Mesenchymal stem cell (in vitro differentiated cells and primary cell): ENCODE measurements around the gene ACACA.

ENCODE experiments used
- DNase-seq: peaks from one replicate; pipeline ENCODE4 v3.0.0-alpha.2; 2013
- H2AFZ ChIP-seq: one replicate; pipeline ENCODE4 v1.6.1; 2013; ENCODE audit warnings: low read depth, mild to moderate bottlenecking, control low read depth, inconsistent platforms, low read length, moderate library complexity
- H2AK5ac ChIP-seq: 2 replicates; pipeline ENCODE4 v1.6.1; 2013; ENCODE audit warnings: low read length, moderate library complexity, mild to moderate bottlenecking, inconsistent platforms; ENCODE audit not compliant: severe bottlenecking
- H2BK120ac ChIP-seq: one replicate; pipeline ENCODE4 v1.6.1; 2013; ENCODE audit warnings: low read depth, mild to moderate bottlenecking, inconsistent platforms, low read length, moderate library complexity
- H2BK12ac ChIP-seq, 2 experiments: one replicate each; pipeline ENCODE4 v1.6.1; 2013; ENCODE audit warnings: inconsistent platforms in 2 of 2, low read length in 2 of 2, mild to moderate bottlenecking in 2 of 2, moderate library complexity in 2 of 2, control low read depth in 1 of 2
- H2BK15ac ChIP-seq: one replicate; pipeline ENCODE4 v1.6.1; 2013; ENCODE audit warnings: mild to moderate bottlenecking, low read depth, inconsistent platforms; ENCODE audit not compliant: poor library complexity, severe bottlenecking
- H2BK5ac ChIP-seq: 2 replicates; pipeline ENCODE4 v1.6.1; 2013; ENCODE audit warnings: low read depth, mild to moderate bottlenecking, low read length, control low read depth, inconsistent platforms; ENCODE audit not compliant: poor library complexity, severe bottlenecking
- H3K14ac ChIP-seq, 2 experiments: one replicate each; pipeline ENCODE4 v1.6.1; 2013; ENCODE audit warnings: inconsistent platforms in 2 of 2, low read length in 2 of 2, control low read depth in 1 of 2, mild to moderate bottlenecking in 1 of 2, moderate library complexity in 1 of 2
- H3K18ac ChIP-seq, 2 experiments: one replicate each; pipeline ENCODE4 v1.6.1; 2013; ENCODE audit warnings: inconsistent platforms in 2 of 2, low read length in 2 of 2, control low read depth in 1 of 2, low read depth in 1 of 2, mild to moderate bottlenecking in 1 of 2
- H3K23ac ChIP-seq, 2 experiments: one replicate each; pipeline ENCODE4 v1.6.1; 2013; ENCODE audit warnings: inconsistent platforms in 2 of 2, low read length in 2 of 2, mild to moderate bottlenecking in 2 of 2, moderate library complexity in 2 of 2, control low read depth in 1 of 2
- H3K27ac ChIP-seq: 2 replicates; pipeline ENCODE4 v1.5.1; 2013; ENCODE audit warnings: mild to moderate bottlenecking, moderate library complexity, low read length, control low read depth, inconsistent platforms; ENCODE audit not compliant: poor library complexity, severe bottlenecking
- H3K27me3 ChIP-seq, 2 experiments: 2 replicates each; pipeline versions ENCODE4 v1.6.1 to v1.7.0; 2013; ENCODE audit warnings: low read length in 2 of 2, mild to moderate bottlenecking in 2 of 2, moderate library complexity in 2 of 2, control low read depth in 1 of 2, inconsistent platforms in 1 of 2; ENCODE audit not compliant: control insufficient read depth in 1 of 2, insufficient read depth in 1 of 2
- H3K36me3 ChIP-seq, 2 experiments: 2 replicates each; pipeline versions ENCODE4 v1.6.1 to v1.7.0; 2013; ENCODE audit warnings: low read length in 2 of 2, control low read depth in 1 of 2, inconsistent platforms in 1 of 2, low read depth in 1 of 2, mild to moderate bottlenecking in 1 of 2; ENCODE audit not compliant: insufficient read depth in 2 of 2, control insufficient read depth in 1 of 2
- H3K4ac ChIP-seq, 2 experiments: one replicate each; pipeline ENCODE4 v1.6.1; 2013; ENCODE audit warnings: inconsistent platforms in 2 of 2, low read length in 2 of 2, mild to moderate bottlenecking in 2 of 2, moderate library complexity in 2 of 2, control low read depth in 1 of 2, low read depth in 1 of 2
- H3K4me1 ChIP-seq: 2 replicates; pipeline ENCODE4 v1.6.1; 2013; ENCODE audit warnings: low read depth, low read length, control low read depth; ENCODE audit not compliant: control insufficient read depth, insufficient read depth
- H3K4me2 ChIP-seq: 2 replicates; pipeline ENCODE4 v1.6.1; 2013; ENCODE audit warnings: low read length, mild to moderate bottlenecking, inconsistent platforms; ENCODE audit not compliant: poor library complexity, severe bottlenecking
- H3K4me3 ChIP-seq, 2 experiments: 2 replicates each; pipeline versions ENCODE4 v1.5.1 to v1.7.0; 2013; ENCODE audit warnings: low read length in 2 of 2, mild to moderate bottlenecking in 2 of 2, control low read depth in 1 of 2, low read depth in 1 of 2; ENCODE audit not compliant: insufficient read depth in 1 of 2
- H3K79me1 ChIP-seq: replicated peaks from 2 replicates; pipeline ENCODE4 v1.6.1; 2013; ENCODE audit warnings: mild to moderate bottlenecking, control low read depth, low read length, inconsistent platforms; ENCODE audit not compliant: poor library complexity, severe bottlenecking
- H3K9ac ChIP-seq: 2 replicates; pipeline ENCODE4 v1.7.0; 2013; ENCODE audit warnings: mild to moderate bottlenecking, low read length, moderate library complexity
- H3K9me3 ChIP-seq: 2 replicates; pipeline ENCODE4 v1.7.0; 2013; ENCODE audit warnings: mild to moderate bottlenecking, low read length; ENCODE audit not compliant: control insufficient read depth
- H4K8ac ChIP-seq: one replicate; pipeline ENCODE4 v1.6.1; 2013; ENCODE audit warnings: inconsistent platforms, mild to moderate bottlenecking, low read length, moderate library complexity
- H4K91ac ChIP-seq: one replicate; pipeline ENCODE4 v1.6.1; 2013; ENCODE audit warnings: mild to moderate bottlenecking, low read length, inconsistent platforms
- WGBS: methylation state at CpG from one replicate; pipeline ENCODE4 v1.1.7; 2013; ENCODE audit warnings: mixed read lengths; 5-methylcytosine and 5-hydroxymethylcytosine counted together

ACACA gene

DNA sequence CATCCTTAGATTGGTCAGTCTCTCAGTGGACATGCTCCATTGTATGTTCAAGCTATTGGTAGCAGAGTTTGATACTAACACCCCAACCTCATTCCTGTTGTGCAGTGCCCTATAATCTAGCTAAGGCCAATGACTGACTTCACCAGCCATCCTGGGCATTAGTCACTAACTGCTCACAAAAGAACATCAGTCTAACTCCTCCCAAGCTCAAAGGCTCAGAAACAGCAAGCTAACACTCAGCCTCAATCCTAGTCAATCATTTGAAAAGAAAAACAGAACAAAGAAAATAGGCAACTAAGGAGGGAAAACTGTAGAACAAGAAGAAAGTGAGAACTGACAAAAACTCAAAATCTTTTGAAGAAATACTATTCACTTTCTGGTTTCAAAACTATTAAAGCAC lies 229.9 kb downstream of the ACACA start:
- no peak overlapping the region for H3K4me2 ChIP-seq
- H2AK5ac ChIP-seq, result no peak overlapping the region
- no peaks in the 10 kb centered on the region for H3K27me3 ChIP-seq

DNA sequence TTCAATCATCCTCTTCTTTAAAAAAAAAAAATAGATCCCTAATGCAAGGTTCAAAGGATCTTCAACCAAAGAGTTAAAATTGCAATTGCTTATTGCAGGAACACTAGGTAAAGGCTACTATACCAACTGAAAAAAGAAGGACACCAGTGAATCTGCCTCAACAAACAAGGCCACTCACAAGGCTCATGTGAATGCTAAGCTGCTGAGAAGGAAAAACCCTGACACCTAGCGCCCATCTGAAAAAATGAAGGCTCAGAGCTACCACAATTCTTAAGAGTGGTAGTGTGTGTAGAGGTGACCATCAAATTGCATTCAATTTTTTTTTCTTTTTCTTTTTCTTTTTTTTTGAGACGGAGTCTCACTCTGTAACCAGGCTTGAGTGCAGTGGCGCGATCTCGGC lies 232.4 kb downstream of the ACACA start:
- H3K4me2 ChIP-seq, result no peak overlapping the region
- no peak overlapping the region for H3K18ac ChIP-seq
- H2AK5ac ChIP-seq, result no peak overlapping the region
- no peak overlapping the region for H2BK15ac ChIP-seq
- H3K14ac ChIP-seq, result no peak overlapping the region
- H2BK120ac ChIP-seq, result no peak overlapping the region
- WGBS, result 92% methylated on average over 4 of the region's 5 CpGs
- H3K27me3 ChIP-seq, result no peaks in the 10 kb centered on the region
- H3K4me3 ChIP-seq, result no peak overlapping the region
- H3K27ac ChIP-seq, result no peak overlapping the region
- no peak overlapping the region for H2BK5ac ChIP-seq
- H2AFZ ChIP-seq, result no peak overlapping the region
- no peak overlapping the region for H2BK12ac ChIP-seq
- H4K8ac ChIP-seq, result no peak overlapping the region
- DNase-seq, result peak; percentile 69
- H3K36me3 ChIP-seq, result peaks cover 0 to 48% of the 10 kb centered on the region in 2 experiments
- H3K23ac ChIP-seq, result no peak overlapping the region
- H3K4me1 ChIP-seq, result peaks cover 4% of the 10 kb centered on the region
- no peak overlapping the region for H3K4ac ChIP-seq
- no peak overlapping the region for H3K9ac ChIP-seq
- no peaks in the 10 kb centered on the region for H3K9me3 ChIP-seq
- no peak overlapping the region for H4K91ac ChIP-seq
- H3K79me1 ChIP-seq, result peaks cover 6% of the 10 kb centered on the region

More for the DNA sequence above, 229.9 kb downstream of the ACACA start:
- Histone ChIP-seq H3K36me3 (peaks cover 0 to 55% of the 10 kb centered on the region in 2 experiments), H3K9ac (peak overlapping the region; percentile 41), H3K14ac (no peak overlapping the region), H3K4me1 (peaks cover 4% of the 10 kb centered on the region), H3K9me3 (no peaks in the 10 kb centered on the region), H3K23ac (no peak overlapping the region), H3K4me3 (no peak overlapping the region), H2BK15ac (no peak overlapping the region), H3K79me1 (peaks cover 4% of the 10 kb centered on the region), H3K4ac (no peak overlapping the region), H3K18ac (peak overlapping the region in 1 of 2 experiments; percentile 50), H2BK120ac (no peak overlapping the region), H3K27ac (peak overlapping the region; percentile 24), H2BK5ac (no peak overlapping the region), H2AFZ (no peak overlapping the region), H4K8ac (no peak overlapping the region), H4K91ac (no peak overlapping the region), H2BK12ac (no peak overlapping the region)
- peak; percentile 27 for DNase-seq

- Histone ChIP-seq H3K9me3 (no peaks in the 10 kb centered on the region), H3K23ac (no peak overlapping the region), H2BK12ac (no peak overlapping the region), H2AFZ (no peak overlapping the region), H3K79me1 (peaks cover 4% of the 10 kb centered on the region), H2AK5ac (no peak overlapping the region), H3K9ac (no peak overlapping the region), H4K91ac (no peak overlapping the region), H2BK15ac (no peak overlapping the region), H2BK120ac (no peak overlapping the region), H3K14ac (no peak overlapping the region), H3K4ac (no peak overlapping the region), H3K4me2 (no peak overlapping the region), H3K4me1 (no peaks in the 10 kb centered on the region), H3K18ac (no peak overlapping the region), H3K4me3 (no peak overlapping the region), H3K36me3 (peaks cover 0 to 34% of the 10 kb centered on the region in 2 experiments), H2BK5ac (no peak overlapping the region), H3K27ac (no peak overlapping the region), H3K27me3 (no peaks in the 10 kb centered on the region), H4K8ac (no peak overlapping the region)
- no peak for DNase-seq
- 95% methylated on average over 1 of the region's 2 CpGs for WGBS
Observed at GRCh38 chr17:37170881-37171425, 235.7 kb downstream of the ACACA start.

DNA sequence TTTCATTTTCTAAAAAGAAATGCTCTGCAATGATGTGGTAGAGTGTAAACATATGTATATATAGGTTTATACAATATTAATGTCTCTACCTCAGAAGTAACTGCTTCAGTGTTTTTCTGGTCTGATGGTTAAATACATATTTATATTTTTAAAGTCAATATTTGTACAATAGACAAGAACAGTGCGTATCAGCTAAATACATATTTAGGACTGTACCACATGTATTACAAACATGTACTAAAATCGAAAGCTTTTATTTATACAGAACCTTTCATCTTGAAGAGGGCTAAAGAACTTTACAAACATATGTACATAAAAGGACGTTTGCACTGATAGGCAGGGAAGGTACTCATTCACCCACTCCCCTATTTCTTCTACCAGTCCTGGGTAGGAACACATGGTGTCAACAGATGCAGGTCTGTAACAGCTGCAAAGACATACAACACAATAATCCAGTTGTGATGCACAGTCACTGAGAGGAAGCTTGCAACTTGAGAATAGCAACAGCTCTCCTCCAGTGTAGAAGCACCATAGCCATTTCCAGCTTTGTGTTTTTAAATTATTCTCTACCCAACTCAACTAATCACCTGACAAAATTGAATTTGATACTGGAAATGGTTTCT lies 237.8 kb downstream of the ACACA start:
- peaks cover 0 to 26% of the 10 kb centered on the region in 2 experiments for H3K36me3 ChIP-seq
- no peak overlapping the region for H2BK15ac ChIP-seq
- 74% methylated on average over 1 of the region's 3 CpGs for WGBS
- H3K27ac ChIP-seq, result no peak overlapping the region
- no peak overlapping the region for H2AK5ac ChIP-seq
- no peaks in the 10 kb centered on the region for H3K9me3 ChIP-seq
- H3K4me1 ChIP-seq, result no peaks in the 10 kb centered on the region
- no peak overlapping the region for H2BK120ac ChIP-seq
- H4K91ac ChIP-seq, result no peak overlapping the region
- H3K18ac ChIP-seq, result no peak overlapping the region
- no peak overlapping the region for H3K4me3 ChIP-seq
- H2BK5ac ChIP-seq, result no peak overlapping the region
- no peak overlapping the region for H3K23ac ChIP-seq
- H3K9ac ChIP-seq, result no peak overlapping the region
- H2BK12ac ChIP-seq, result no peak overlapping the region
- H3K27me3 ChIP-seq, result no peaks in the 10 kb centered on the region
- no peak overlapping the region for H3K4me2 ChIP-seq
- H4K8ac ChIP-seq, result no peak overlapping the region
- H3K14ac ChIP-seq, result no peak overlapping the region
- H2AFZ ChIP-seq, result no peak overlapping the region
- H3K79me1 ChIP-seq, result peaks cover 8% of the 10 kb centered on the region
- H3K4ac ChIP-seq, result no peak overlapping the region
- no peak for DNase-seq
